Measurements from ENCODE around the gene PRDX2.

GRCh38 chr19:12843999-12844732 is 42.6 kb upstream of the PRDX2 start:
- TF ChIP-seq, protein P1, sequence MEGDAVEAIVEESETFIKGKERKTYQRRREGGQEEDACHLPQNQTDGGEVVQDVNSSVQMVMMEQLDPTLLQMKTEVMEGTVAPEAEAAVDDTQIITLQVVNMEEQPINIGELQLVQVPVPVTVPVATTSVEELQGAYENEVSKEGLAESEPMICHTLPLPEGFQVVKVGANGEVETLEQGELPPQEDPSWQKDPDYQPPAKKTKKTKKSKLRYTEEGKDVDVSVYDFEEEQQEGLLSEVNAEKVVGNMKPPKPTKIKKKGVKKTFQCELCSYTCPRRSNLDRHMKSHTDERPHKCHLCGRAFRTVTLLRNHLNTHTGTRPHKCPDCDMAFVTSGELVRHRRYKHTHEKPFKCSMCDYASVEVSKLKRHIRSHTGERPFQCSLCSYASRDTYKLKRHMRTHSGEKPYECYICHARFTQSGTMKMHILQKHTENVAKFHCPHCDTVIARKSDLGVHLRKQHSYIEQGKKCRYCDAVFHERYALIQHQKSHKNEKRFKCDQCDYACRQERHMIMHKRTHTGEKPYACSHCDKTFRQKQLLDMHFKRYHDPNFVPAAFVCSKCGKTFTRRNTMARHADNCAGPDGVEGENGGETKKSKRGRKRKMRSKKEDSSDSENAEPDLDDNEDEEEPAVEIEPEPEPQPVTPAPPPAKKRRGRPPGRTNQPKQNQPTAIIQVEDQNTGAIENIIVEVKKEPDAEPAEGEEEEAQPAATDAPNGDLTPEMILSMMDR (IDR thresholded peaks at IDR 0.05): no peak
- no peak for TF ChIP-seq ZFX (IDR thresholded peaks at IDR 0.05; ENCODE audit: borderline replicate concordance)
